Ovary (tissue), 3 donors: ENCODE data around the gene C1orf53.

ENCODE experiments used
- CTCF ChIP-seq, 3 donors: fragments of 450-650 bp in 2 of 3; fragments of 200-600 bp in 1 of 3; IDR thresholded peaks; one replicate each; pipeline versions ENCODE4 v1.5.1 to v1.8.0; 2016 to 2022; ENCODE audit warnings: antibody characterized with exemption in 3 of 3, mild to moderate bottlenecking in 1 of 3
- EP300 ChIP-seq: sonication (generic); formaldehyde crosslinking; IDR thresholded peaks from one replicate; pipeline ENCODE4 v1.6.1; 2017; ENCODE audit warnings: antibody characterized with exemption
- POLR2A ChIP-seq: fragments of 450-650 bp; IDR thresholded peaks from one replicate; pipeline ENCODE4 v1.6.1; 2017; ENCODE audit warnings: antibody characterized with exemption, mild to moderate bottlenecking, moderate library complexity
- donor health status: DM: no; HTN: no; CAD: no.

DNA sequence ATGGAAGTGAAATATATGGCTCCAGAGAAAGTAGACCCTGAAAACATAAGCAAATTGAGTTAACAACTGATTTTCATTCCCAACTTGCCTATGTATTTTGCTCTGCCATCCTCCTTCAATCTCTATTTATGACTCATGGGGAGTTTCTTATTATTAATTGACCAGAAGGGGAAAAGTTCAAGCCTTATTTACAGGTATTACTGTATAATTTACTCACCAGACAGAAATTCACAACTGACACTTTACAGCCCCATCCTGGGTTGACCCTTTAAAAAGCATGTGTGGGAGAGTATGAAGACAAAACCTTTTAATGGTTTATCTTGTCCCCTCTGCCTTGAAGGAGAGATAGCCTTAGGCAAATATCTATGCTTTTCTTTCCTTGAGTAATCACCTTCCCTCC is 39.8 kb upstream of the C1orf53 start:
- no peak for TF ChIP-seq EP300
- no peak for TF ChIP-seq CTCF (IDR thresholded peaks at IDR 0.05)
- TF ChIP-seq POLR2A = no peak
